Glomerular endothelial cell (primary cell): ENCODE measurements around the gene ZNF732. TPM values are rescaled to one million over a fixed set of nuclear protein-coding genes. Genes with fewer than 3 reads are reported as not detected.
A peak's percentile ranks its signal among the peaks of the same experiment; 100 is the strongest.
"Not testable (repeated sequence)": the region's sequence is repeated elsewhere in the genome, so short reads cannot be mapped to it uniquely, and the experiment has no call there.

Source experiments
- DNase-seq: peaks from one replicate; pipeline ENCODE4 v3.0.0-alpha.2; 2011; ENCODE audit warnings: low read depth, low spot score; ENCODE audit errors: extremely low read depth
- total RNA-seq: library from RNA; depleted of rRNA; stranded (reverse); fragments of >200 nt; gene quantifications from 2 replicates; pipeline ENCODE4 v1.2.3, GENCODE V29; 2015

Gene ZNF732
- 0.05 and 1.1 TPM in 2 replicates for total RNA-seq

DNA sequence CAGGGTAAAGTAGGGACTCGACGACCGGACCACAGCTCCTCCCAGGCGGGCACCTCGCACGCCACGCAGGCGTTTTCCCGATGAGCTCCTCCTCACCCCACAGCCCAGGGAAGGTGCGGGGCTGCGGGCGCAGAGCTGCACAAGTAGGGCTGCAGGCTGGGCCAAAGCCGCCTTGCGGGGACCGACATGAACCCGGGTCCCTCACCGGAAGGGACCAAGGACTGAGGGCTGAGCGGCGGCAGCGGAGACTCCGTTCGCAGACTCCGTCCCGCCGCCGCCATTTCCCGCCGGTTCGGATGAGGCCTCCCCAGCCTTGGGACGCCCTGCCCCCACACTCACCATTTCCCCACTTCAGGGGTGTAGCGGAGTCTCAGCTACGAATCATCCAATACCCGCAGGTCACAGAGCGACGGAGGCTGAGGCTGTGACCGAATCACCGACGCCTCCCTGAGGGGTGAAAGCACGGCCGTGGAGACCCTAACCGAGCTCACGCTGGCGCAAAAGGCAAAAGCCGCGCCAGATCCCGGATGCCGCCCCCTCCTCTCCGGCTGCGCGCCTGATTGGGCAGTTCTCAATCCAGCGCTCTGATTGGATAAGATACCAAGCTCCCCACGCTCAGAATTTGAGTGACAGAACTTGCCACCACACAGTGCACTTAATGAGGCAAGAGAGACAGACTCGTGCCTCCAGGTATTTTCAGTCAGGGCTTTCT, at the start of gene ZNF732:
TSS of gene ZNF732 (minus strand) at position 506 of the 712 bp plus-strand sequence. CDS start at position 342, 164 bp downstream.
- DNase-seq = peak; percentile 25

- DNase-seq = no peak
Observed at GRCh38 chr4:340011-340410, 34.7 kb upstream of the ZNF732 start.

- no peak for DNase-seq
Observed at GRCh38 chr4:338759-339097, 33.5 kb upstream of the ZNF732 start.

- DNase-seq = no peak
Observed at GRCh38 chr4:337932-338758, 32.9 kb upstream of the ZNF732 start.

DNA sequence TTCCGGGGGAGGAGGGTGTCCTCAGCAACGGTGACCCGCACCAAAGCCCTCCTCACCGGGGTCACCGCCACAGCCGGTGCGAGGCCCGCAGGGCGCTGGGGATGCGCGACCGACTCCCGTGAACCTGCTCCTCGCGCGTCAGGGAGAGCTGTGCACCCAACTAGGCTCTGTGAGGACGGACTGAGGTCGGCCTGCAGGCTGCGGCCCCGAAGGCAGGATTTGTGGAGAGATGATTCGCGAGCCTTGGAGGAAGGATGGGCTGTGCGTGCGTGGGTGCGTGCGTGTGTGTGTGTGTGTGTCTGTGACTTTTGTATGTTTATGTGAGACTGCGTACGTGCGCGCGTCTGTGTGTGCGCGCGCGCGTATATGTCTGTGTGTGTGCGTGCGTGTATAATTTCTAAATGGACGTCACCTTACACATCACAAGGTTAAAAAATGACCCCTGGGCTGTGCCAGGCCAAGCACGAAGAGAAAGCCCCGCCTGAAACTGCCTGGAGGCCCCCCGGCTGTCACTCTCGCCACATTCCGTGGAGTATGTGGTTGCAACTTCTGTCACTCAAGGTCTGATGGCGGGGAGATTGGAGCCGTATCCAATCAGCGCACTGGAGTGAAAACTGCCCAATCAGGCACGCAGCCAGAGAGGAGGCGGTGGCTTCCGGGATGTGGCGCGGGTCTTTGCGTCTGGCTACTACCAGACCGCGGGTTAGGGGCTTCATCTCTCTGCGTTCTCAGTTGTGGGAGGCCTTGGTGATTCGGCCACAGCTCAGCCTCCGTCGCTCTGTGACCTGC, 32.1 kb upstream of the ZNF732 start, which contains the start of gene ZNF141:
TSS of gene ZNF141 (plus strand) at position 672 of the 789 bp plus-strand sequence. CDS start 170 bp downstream, outside the sequence.
- DNase-seq = peak; percentile 92

DNA sequence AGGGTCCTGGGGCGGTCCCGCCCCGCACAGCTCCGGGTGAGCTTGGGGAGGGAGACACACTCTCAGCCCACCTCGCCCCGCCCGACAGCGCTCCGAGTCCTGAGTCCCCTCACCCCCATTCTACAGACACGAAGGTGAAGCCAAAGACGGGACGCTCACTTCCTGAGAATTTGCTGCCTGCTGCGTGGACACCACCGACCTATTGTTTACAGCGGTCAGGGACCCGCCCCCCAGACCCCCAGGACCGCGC, 31.5 kb upstream of the ZNF732 start:
- no peak for DNase-seq

GRCh38 chr4:336099-336892, 31.0 kb upstream of the ZNF732 start:
- DNase-seq = no peak

DNA sequence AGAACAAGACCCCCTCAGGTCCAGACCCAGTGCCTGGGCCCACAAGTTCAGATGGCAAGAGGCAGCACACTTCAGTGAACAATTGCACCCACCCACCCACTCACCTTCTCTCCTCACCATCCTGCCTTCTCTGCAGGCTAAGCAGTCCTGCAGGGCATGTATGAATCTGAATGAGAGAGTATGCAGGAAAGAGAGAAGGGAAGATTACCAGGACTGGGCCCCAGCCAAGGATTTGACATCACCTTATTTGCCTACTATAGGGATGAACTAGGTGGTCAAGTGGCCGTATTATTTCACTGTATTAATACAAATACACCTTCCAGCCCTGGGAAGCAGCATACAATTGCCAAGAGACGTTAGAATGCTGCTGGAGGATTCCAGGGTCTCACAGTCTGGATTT, 30.2 kb upstream of the ZNF732 start:
- no peak for DNase-seq

- DNase-seq = no peak
Observed at GRCh38 chr4:328729-329128, 23.5 kb upstream of the ZNF732 start.

- DNase-seq = no peak
Observed at GRCh38 chr4:314296-314903, 9.1 kb upstream of the ZNF732 start.

- DNase-seq = no peak
Observed at GRCh38 chr4:309807-310206, 4.5 kb upstream of the ZNF732 start.

GRCh38 chr4:306551-306961, 1.3 kb upstream of the ZNF732 start:
- no peak for DNase-seq

- not testable (repeated sequence) for DNase-seq
Observed at GRCh38 chr4:304516-304915, 758 bp downstream of the ZNF732 start.

GRCh38 chr4:302381-302780, 2.9 kb downstream of the ZNF732 start:
- DNase-seq = no peak

DNA sequence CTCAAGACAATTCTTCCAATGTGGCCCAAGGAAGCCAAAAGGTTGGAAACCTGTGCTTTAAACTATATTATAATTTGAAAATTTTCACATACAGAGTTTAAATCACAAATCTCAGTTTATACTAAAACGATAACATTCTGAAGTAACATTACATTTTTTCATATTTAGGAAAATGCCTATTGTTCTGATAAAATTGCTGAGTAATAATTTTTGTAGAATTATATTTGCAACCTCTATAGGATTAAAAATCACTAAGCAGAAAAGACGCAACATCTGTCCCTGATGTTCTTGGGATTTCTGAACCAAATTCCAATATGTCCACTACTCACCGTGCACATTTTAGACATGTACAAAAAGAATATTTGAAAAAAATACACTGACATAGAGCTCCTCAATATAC, 10.5 kb downstream of the ZNF732 start:
- DNase-seq = no peak

GRCh38 chr4:288891-289290, 16.4 kb downstream of the ZNF732 start:
- no peak for DNase-seq

DNA sequence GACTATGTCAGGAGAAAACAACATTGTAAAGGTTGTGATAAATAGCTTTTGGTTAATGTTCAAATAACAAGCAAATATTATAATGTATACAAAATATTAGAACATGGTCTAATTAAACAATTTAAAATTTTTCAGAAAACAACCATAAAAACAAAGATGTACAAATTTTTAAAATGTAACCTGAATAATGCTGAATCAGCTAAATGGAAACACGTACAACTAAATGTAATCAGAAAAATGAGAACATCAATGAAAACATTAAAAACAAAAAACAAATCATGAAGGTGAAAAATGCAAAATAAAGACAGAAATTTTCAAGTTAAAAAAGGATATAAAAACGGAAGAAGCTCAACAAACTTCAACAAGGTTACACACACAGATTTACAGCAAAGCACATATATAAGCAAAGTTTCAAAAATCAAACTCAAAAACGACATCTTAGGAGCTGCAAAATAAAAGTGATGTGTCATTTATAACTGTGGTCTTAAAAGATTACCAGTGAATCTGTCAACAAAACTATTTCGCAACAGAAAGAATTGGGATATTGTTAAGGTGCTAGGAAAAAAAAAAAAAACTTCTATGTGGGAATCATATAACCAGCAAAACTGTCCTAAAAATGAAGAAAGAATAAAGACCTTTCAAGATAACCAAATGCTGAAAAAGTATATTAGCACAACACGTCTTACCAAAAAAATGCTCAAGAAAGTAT, 31.8 kb downstream of the ZNF732 start:
- DNase-seq = no peak

DNA sequence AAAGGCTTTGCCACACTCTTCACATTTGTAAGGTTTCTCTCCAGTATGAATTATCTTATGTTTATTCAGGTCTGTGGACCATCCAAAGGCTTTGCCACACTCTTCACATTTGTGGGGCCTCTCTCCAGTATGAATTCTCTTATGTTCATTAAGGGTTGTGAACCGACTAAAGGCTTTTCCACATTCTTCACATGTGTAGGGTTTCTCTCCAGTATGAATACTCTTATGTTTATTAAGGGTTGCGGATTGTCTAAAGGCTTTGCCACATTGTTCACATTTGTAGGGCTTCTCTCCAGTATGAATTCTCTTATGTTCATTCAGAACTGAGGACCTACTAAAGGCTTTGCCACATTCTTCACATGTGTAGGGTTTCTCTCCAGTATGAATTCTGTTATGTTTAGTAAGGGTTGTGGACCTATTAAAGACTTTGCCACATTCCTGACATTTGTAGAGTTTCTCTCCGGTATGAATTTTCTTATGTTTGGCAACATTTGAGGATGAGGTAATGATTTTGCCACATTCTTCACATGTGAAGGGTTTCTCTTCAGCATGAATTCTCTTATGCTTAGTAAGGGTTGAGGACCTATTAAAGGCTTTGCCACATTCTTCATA, 33.7 kb downstream of the ZNF732 start:
- no peak for DNase-seq

DNA sequence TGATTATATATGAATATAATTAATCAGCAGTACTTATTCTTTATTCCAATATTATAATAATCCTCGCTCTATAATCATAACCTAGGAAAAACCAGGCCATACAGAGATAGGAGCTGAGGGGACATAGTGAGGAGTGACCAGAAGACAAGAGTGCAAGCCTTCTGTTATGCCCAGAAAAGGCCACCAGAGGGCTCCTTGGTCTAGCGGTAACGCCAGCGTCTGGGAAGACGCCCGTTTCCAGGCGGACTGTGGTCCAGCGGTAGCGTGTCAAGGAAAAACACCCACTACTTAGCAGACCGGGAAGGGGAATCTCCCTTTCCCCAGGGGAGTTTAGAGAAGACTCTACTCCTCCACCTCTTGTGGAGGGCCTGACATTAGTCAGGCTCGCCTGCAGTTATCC, 46.0 kb downstream of the ZNF732 start:
- not testable (repeated sequence) for DNase-seq
